Endothelial cell of umbilical vein (primary cell): ENCODE results near the gene C2orf76. TPM values are rescaled to one million over a fixed set of nuclear protein-coding genes. Genes with fewer than 3 reads are reported as not detected.

Experiments used
- BruUV-seq: library from RNA; stranded (reverse); fragments of 400-500 nt; replicated peaks from 2 replicates; lab custom pipeline; 2021; lab: Mats Ljungman, UMichigan
- CTCF ChIA-PET: fragments of 300-600, 350-600 bp; sonication (Branson Sonifier 250); formaldehyde crosslinking; loops from one replicate; lab custom pipeline; 2021; ENCODE audit warnings: antibody characterized with exemption, inconsistent platforms; lab: Charles Lee
- POLR2A ChIA-PET: fragments of 300-600, 350-600 bp; sonication (Branson Sonifier 250); formaldehyde crosslinking; loops from one replicate; lab custom pipeline; 2021; ENCODE audit warnings: antibody characterized with exemption, inconsistent platforms; lab: Charles Lee
- DNase-seq: peaks from one replicate; pipeline ENCODE4 v3.0.0-alpha.2; 2011; ENCODE audit warnings: low read depth, low spot score
- FAIRE-seq: peaks from 2 replicates; lab custom pipeline; 2011; peaks lifted over from hg19 to GRCh38; lab: Jason Lieb, UNC
- H2AFZ ChIP-seq: 2 replicates; pipeline ENCODE4 v1.6.0; 2012; ENCODE audit warnings: low read depth, low read length, control low read depth, inconsistent platforms
- H3K27ac ChIP-seq: 2 replicates; pipeline ENCODE4 v1.5.1; 2011; ENCODE audit warnings: low read depth, mild to moderate bottlenecking, control low read depth, low read length, moderate library complexity; ENCODE audit not compliant: insufficient read depth
- H3K27me3 ChIP-seq, 2 experiments: 2 replicates each; pipeline versions ENCODE4 v1.6.0 to v1.6.1; 2011; ENCODE audit warnings: low read length in 2 of 2, mixed read lengths in 1 of 2; ENCODE audit not compliant: control insufficient read depth in 2 of 2, insufficient read depth in 2 of 2
- H3K36me3 ChIP-seq, 2 experiments: 2 replicates in 1 of 2; 3 replicates in 1 of 2; pipeline ENCODE4 v1.5.1; 2011; ENCODE audit warnings: low read length in 2 of 2, mild to moderate bottlenecking in 1 of 2, moderate library complexity in 1 of 2; ENCODE audit not compliant: control insufficient read depth in 2 of 2, insufficient read depth in 2 of 2; ENCODE audit errors: extremely low read depth in 1 of 2
- H3K4me1 ChIP-seq: 3 replicates; pipeline ENCODE4 v1.5.1; 2011; ENCODE audit warnings: mild to moderate bottlenecking, low read length; ENCODE audit not compliant: control insufficient read depth, insufficient read depth; ENCODE audit errors: extremely low read depth
- H3K4me2 ChIP-seq: 2 replicates; pipeline ENCODE4 v1.6.1; 2011; ENCODE audit warnings: low read length, control low read depth, mixed read lengths; ENCODE audit not compliant: insufficient read depth
- H3K4me3 ChIP-seq, 3 experiments: fragments of 200-600 bp in 1 of 3; sonication (generic), shearing (Covaris generic) in 1 of 3; replicated peaks in 1 of 3; 2 replicates each; pipeline ENCODE4 v1.5.1; 2011 to 2016; ENCODE audit warnings: control low read depth in 3 of 3, low read length in 3 of 3, mild to moderate bottlenecking in 2 of 3, inconsistent platforms in 1 of 3, low read depth in 1 of 3, moderate library complexity in 1 of 3; ENCODE audit not compliant: insufficient read depth in 1 of 3
- H3K79me2 ChIP-seq: 2 replicates; pipeline ENCODE4 v1.6.0; 2012; ENCODE audit warnings: low read length, inconsistent platforms; ENCODE audit not compliant: control insufficient read depth, insufficient read depth
- H3K9ac ChIP-seq: replicated peaks from 2 replicates; pipeline ENCODE3; 2011; ENCODE audit warnings: low read length, control low read depth; ENCODE audit not compliant: insufficient read depth; ENCODE audit errors: extremely low read depth
- H3K9me1 ChIP-seq: replicated peaks from 3 replicates; pipeline ENCODE4 v1.6.0; 2011; ENCODE audit warnings: mild to moderate bottlenecking, low read length; ENCODE audit not compliant: control insufficient read depth, insufficient read depth; ENCODE audit errors: extremely low read depth
- H3K9me3 ChIP-seq: replicated peaks from 2 replicates; pipeline ENCODE4 v1.5.1; 2012; ENCODE audit warnings: low read length, inconsistent platforms; ENCODE audit not compliant: control insufficient read depth, insufficient read depth
- H4K20me1 ChIP-seq: replicated peaks from 2 replicates; pipeline ENCODE3; 2011; ENCODE audit warnings: mild to moderate bottlenecking, low read length; ENCODE audit not compliant: control insufficient read depth, insufficient read depth; ENCODE audit errors: extremely low read depth
- CTCF ChIP-seq, 2 donors: IDR thresholded peaks; 1 replicate in 1 of 2; 2 replicates in 1 of 2; pipeline ENCODE4 v1.5.1; 2011; ENCODE audit warnings: low read length in 2 of 2, mild to moderate bottlenecking in 2 of 2, moderate library complexity in 2 of 2, control low read depth in 1 of 2, inconsistent platforms in 1 of 2, low read depth in 1 of 2; ENCODE audit not compliant: insufficient read depth in 1 of 2; ENCODE audit errors: extremely low read depth in 1 of 2
- EZH2 ChIP-seq: IDR thresholded peaks from 2 replicates; pipeline ENCODE4 v1.6.1; 2012; ENCODE audit warnings: borderline replicate concordance, low read depth, mild to moderate bottlenecking, moderate library complexity, low read length, inconsistent platforms; ENCODE audit not compliant: severe bottlenecking
- FOS ChIP-seq: IDR thresholded peaks from 2 replicates; pipeline ENCODE4 v1.6.1; 2011; ENCODE audit warnings: mild to moderate bottlenecking, low read length, moderate library complexity, borderline replicate concordance; ENCODE audit not compliant: insufficient read depth
- MAX ChIP-seq: IDR thresholded peaks from 2 replicates; pipeline ENCODE4 v1.6.1; 2011; ENCODE audit not compliant: insufficient read depth, insufficient read length
- MYC ChIP-seq: IDR thresholded peaks from one replicate; pipeline ENCODE4 v1.6.1; 2011; ENCODE audit warnings: mild to moderate bottlenecking, low read depth, low read length
- POLR2A ChIP-seq: IDR thresholded peaks from 2 replicates; pipeline ENCODE4 v1.6.1; 2012; ENCODE audit warnings: low read depth, mild to moderate bottlenecking, control low read depth, low read length
- POLR2AphosphoS5 ChIP-seq: IDR thresholded peaks from 2 replicates; pipeline ENCODE4 v1.6.1; 2012; ENCODE audit warnings: low read depth, mild to moderate bottlenecking, control low read depth, low read length, moderate library complexity; ENCODE audit not compliant: insufficient read depth
- dilution Hi-C: fragments of 300-500 bp; cut with MboI; formaldehyde crosslinking; loops from one replicate; pipeline ENCODE4 v1.15.0; 2019; ENCODE audit warnings: low sequenced_read_pairs; ENCODE audit not compliant: extremely low pct_ligation_motif_present
- intact Hi-C: fragments of 100-400 bp; cut with micrococcal nuclease; formaldehyde crosslinking; loops from one replicate; pipeline ENCODE4 v1.10.0; 2022
- polyA plus RNA-seq, 4 experiments: library from polyadenylated mRNA; depleted of rRNA in 3 of 4; stranded (reverse) in 3 of 4; unstranded in 1 of 4; fragments of >200 nt; gene quantifications; 2 replicates each; pipeline versions ENCODE4 v1.2.1 to v1.2.3, GENCODE V29; 2011 to 2012; ENCODE audit warnings: missing spikeins in 1 of 4
- total RNA-seq: library from RNA; stranded (reverse); gene quantifications from 2 replicates; pipeline ENCODE4 v1.2.3, GENCODE V29; 2021

C2orf76 gene
- total and polyA plus RNA-seq, 2 donors (not counting 3 experiments of a cell fraction or from before 2014, with no cell fraction given): 7.4 to 12.1 TPM

GRCh38 chr2:119369845-119370244 lies 3.2 kb upstream of the C2orf76 start:
- Histone ChIP-seq H3K4me2 (no peak overlapping the region), H3K36me3 (peaks cover 22 to 33% of the 10 kb centered on the region in 2 experiments), H3K9me3 (no peaks in the 10 kb centered on the region), H2AFZ (no peak overlapping the region), H3K27me3 (no peaks in the 10 kb centered on the region), H3K9me1 (no peaks in the 10 kb centered on the region), H3K9ac (no peak overlapping the region), H4K20me1 (peaks cover 2% of the 10 kb centered on the region), H3K79me2 (peaks cover 29% of the 10 kb centered on the region), H3K4me1 (peaks cover 21% of the 10 kb centered on the region), H3K27ac (no peak overlapping the region), H3K4me3 (no peak overlapping the region)
- TF ChIP-seq EZH2 (no peak), FOS (no peak), MYC (no peak)
- dilution Hi-C loops (no loop called here), intact Hi-C loops (loop anchor here (10.0 kb wide), 1 partner anchor 115 kb away; no protein-coding TSS in a partner anchor)
- FAIRE-seq: no peak
- CTCF ChIA-PET: no interaction called here
- BruUV-seq: no TSS peak
- no peak for DNase-seq
- POLR2A ChIA-PET: no interaction called here

- Histone ChIP-seq H3K27ac (peak overlapping the region; percentile 14), H3K36me3 (peaks cover 18 to 23% of the 10 kb centered on the region in 2 experiments), H3K79me2 (peaks cover 29% of the 10 kb centered on the region), H3K4me3 (peak overlapping the region; percentile 65 to 86 (median 66)), H3K9ac (peak overlapping the region; percentile 34), H3K4me1 (peaks cover 21% of the 10 kb centered on the region), H3K27me3 (no peaks in the 10 kb centered on the region), H2AFZ (peak overlapping the region; percentile 82), H3K9me1 (no peaks in the 10 kb centered on the region), H4K20me1 (peaks cover 2% of the 10 kb centered on the region), H3K9me3 (no peaks in the 10 kb centered on the region), H3K4me2 (peak overlapping the region; percentile 53)
- intact Hi-C loops (loop anchor here (2.0 to 10.0 kb wide), 2 partner anchors 113 to 145 kb away; partner anchors contain the start of gene STEAP3), dilution Hi-C loops (no loop called here)
- DNase-seq: no peak
- ChIA-PET POLR2A (interaction anchor here (0.6 kb wide), 1 partner anchor 392 kb away, joined by 3 read pairs; the partner anchor contains the start of gene PTPN4), CTCF (interaction anchor here (1.1 to 1.7 kb wide), 4 partner anchors 16 to 486 kb away, joined by 3 to 4 read pairs (median 3); no protein-coding TSS in a partner anchor)
- FAIRE-seq: peak; percentile 67
- no TSS peak for BruUV-seq
- TF ChIP-seq EZH2 (no peak), CTCF (IDR thresholded peaks at IDR 0.05; ENCODE audit: extremely low read depth in 1 of 2, insufficient read depth in 1 of 2, low read depth in 1 of 2, low read length in 2 of 2) (no peak), MAX (no peak), FOS (no peak), POLR2A (no peak), POLR2AphosphoS5 (peak; percentile 14)
Observed at GRCh38 chr2:119367472-119368099, 952 bp upstream of the C2orf76 start.
